ENCODE data around the gene ACSL3. TPM values are rescaled to one million over a fixed set of nuclear protein-coding genes. Genes with fewer than 3 reads are reported as not detected.

The ACSL3 gene
- total and polyA plus RNA-seq, 2 donors (not counting 1 experiment from before 2014, with no cell fraction given), result 6.7 to 46.0 TPM

- Histone ChIP-seq H4K20me1 (ENCODE audit: control insufficient read depth, insufficient read depth, low read length, poor library complexity, severe bottlenecking) (no peaks in the 10 kb centered on the region), H3K79me2 (ENCODE audit: control insufficient read depth, insufficient read depth, low read length) (no peaks in the 10 kb centered on the region), H3K9ac (ENCODE audit: low read length) (no peak overlapping the region), H3K4me2 (replicated peaks; ENCODE audit: low read depth, low read length, poor library complexity, severe bottlenecking) (no peak overlapping the region), H3K9me3 (ENCODE audit: control extremely low read depth in 1 of 3, control insufficient read depth in 2 of 3, insufficient read depth in 1 of 3, low read length in 2 of 3) (no peaks in the 10 kb centered on the region), H2AFZ (ENCODE audit: insufficient read depth, low read depth, low read length, poor library complexity, severe bottlenecking) (no peak overlapping the region), H3K4me3 (ENCODE audit: control extremely low read depth in 1 of 5, extremely low read depth in 1 of 5, insufficient read depth in 1 of 5, low read depth in 2 of 5, low read length in 4 of 5) (no peak overlapping the region), H3K36me3 (replicated peaks in 1 of 2; ENCODE audit: control extremely low read depth in 1 of 2, control insufficient read depth in 1 of 2, extremely low read depth in 1 of 2, insufficient read depth in 2 of 2, low read length in 1 of 2) (no peaks in the 10 kb centered on the region), H3K27me3 (replicated peaks in 1 of 4; ENCODE audit: control extremely low read depth in 1 of 4, control insufficient read depth in 3 of 4, insufficient read depth in 4 of 4, low read length in 3 of 4) (peaks cover 0 to 2% (median 0%) of the 10 kb centered on the region in 4 experiments), H3K27ac (ENCODE audit: low read length in 2 of 2) (no peak overlapping the region), H3K4me1 (ENCODE audit: control insufficient read depth in 2 of 2, insufficient read depth in 2 of 2, low read length in 2 of 2) (no peaks in the 10 kb centered on the region)
- DNase-seq (no peak), ATAC-seq (ENCODE audit: low read depth) (no peak)
- TF ChIP-seq EZH2 (IDR thresholded peaks at IDR 0.05; ENCODE audit: borderline replicate concordance, insufficient read depth, low read depth, low read length, poor library complexity, severe bottlenecking) (no peak), CTCF (IDR thresholded peaks at IDR 0.05) (no peak)
- POLR2A ChIA-PET, result no interaction called here
- CTCF ChIA-PET, result no interaction called here
- Mint-ChIP-seq H3K27ac (no peak overlapping the region), H3K4me3 (no peak overlapping the region), H3K9me3 (ENCODE audit: insufficient read depth) (no peaks in the 10 kb centered on the region), H3K4me1 (no peaks in the 10 kb centered on the region), H3K27me3 (peaks cover 14% of the 10 kb centered on the region)
- 100% methylated on average over 2 of the region's 3 CpGs for WGBS (ENCODE audit: insufficient coverage)
- intact Hi-C loops (cut with micrococcal nuclease), result no loop called here
Observed at GRCh38 chr2:222830164-222830563, 30.7 kb upstream of the ACSL3 start.

- intact Hi-C loops (cut with micrococcal nuclease), result no loop called here
- Histone ChIP-seq H3K36me3 (replicated peaks in 1 of 2; ENCODE audit: control extremely low read depth in 1 of 2, control insufficient read depth in 1 of 2, extremely low read depth in 1 of 2, insufficient read depth in 2 of 2, low read length in 1 of 2) (no peaks in the 10 kb centered on the region), H3K4me1 (ENCODE audit: control insufficient read depth in 2 of 2, insufficient read depth in 2 of 2, low read length in 2 of 2) (no peaks in the 10 kb centered on the region), H3K9me3 (ENCODE audit: control extremely low read depth in 1 of 3, control insufficient read depth in 2 of 3, insufficient read depth in 1 of 3, low read length in 2 of 3) (no peaks in the 10 kb centered on the region), H4K20me1 (ENCODE audit: control insufficient read depth, insufficient read depth, low read length, poor library complexity, severe bottlenecking) (no peaks in the 10 kb centered on the region), H3K27me3 (replicated peaks in 1 of 4; ENCODE audit: control extremely low read depth in 1 of 4, control insufficient read depth in 3 of 4, insufficient read depth in 4 of 4, low read length in 3 of 4) (peaks cover 0 to 5% (median 0%) of the 10 kb centered on the region in 4 experiments), H3K9ac (ENCODE audit: low read length) (no peak overlapping the region), H3K4me2 (replicated peaks; ENCODE audit: low read depth, low read length, poor library complexity, severe bottlenecking) (no peak overlapping the region), H2AFZ (ENCODE audit: insufficient read depth, low read depth, low read length, poor library complexity, severe bottlenecking) (no peak overlapping the region), H3K27ac (ENCODE audit: low read length in 2 of 2) (no peak overlapping the region), H3K4me3 (ENCODE audit: control extremely low read depth in 1 of 5, extremely low read depth in 1 of 5, insufficient read depth in 1 of 5, low read depth in 2 of 5, low read length in 4 of 5) (no peak overlapping the region), H3K79me2 (ENCODE audit: control insufficient read depth, insufficient read depth, low read length) (no peaks in the 10 kb centered on the region)
- DNase-seq (no peak), ATAC-seq (ENCODE audit: low read depth) (no peak)
- POLR2A ChIA-PET, result no interaction called here
- no CpG with 5 or more reads among the region's 2 CpGs for WGBS (ENCODE audit: insufficient coverage)
- Mint-ChIP-seq H3K27ac (no peak overlapping the region), H3K9me3 (ENCODE audit: insufficient read depth) (no peaks in the 10 kb centered on the region), H3K4me3 (no peak overlapping the region), H3K4me1 (no peaks in the 10 kb centered on the region), H3K27me3 (peaks cover 29% of the 10 kb centered on the region)
- CTCF ChIA-PET, result no interaction called here
- TF ChIP-seq EZH2 (IDR thresholded peaks at IDR 0.05; ENCODE audit: borderline replicate concordance, insufficient read depth, low read depth, low read length, poor library complexity, severe bottlenecking) (no peak), CTCF (IDR thresholded peaks at IDR 0.05) (no peak)
Observed at GRCh38 chr2:222833410-222833809, 27.4 kb upstream of the ACSL3 start.
